ENCODE measurements around the gene FSTL5.

DNA sequence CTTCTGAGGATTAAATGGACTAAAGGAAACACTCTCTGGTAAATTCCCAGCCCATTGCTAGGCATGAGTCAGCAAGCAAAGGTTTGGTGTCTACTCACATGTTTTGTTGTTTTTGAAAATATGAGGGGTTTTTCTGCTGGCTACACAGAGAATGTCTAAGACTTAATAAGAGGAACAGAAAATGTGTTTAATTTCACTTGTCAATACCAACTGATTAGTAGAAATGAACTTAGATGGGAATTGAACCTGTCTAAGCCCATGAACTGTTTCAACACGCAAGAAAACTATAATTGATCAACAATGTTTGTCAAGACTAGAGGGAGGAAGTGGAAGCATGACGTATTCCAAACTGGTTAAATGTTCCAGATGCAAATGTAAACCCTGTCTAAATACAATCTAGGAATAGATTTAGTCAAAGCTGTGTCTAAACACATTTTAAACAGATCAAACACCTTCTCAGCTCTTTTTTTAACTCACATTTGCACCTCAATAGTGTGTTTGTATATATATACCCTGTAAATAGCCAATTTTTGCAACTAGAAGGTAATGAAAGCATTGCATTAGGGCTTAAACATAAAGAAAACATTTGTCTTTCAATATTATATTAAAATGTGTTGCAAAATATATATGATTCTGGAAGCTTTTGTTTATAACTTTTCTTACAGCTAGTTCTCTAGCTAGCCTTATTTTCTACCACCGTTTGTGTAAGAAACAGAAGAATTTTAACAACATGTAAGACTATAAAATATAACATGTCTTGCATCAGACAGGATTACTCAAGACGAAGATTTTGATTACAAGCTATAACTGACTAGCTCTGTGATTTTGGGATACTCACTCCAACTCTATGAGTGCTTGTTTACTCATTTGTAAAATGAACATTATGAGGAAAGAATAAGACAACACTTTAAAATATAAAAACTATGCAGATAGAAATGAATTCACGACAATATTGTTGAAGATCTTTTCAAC is 607.8 kb downstream of the FSTL5 start:
- no peak for TF ChIP-seq ZNF274 (IDR thresholded peaks at IDR 0.05; ENCODE audit: low read depth, low read length)
- no peak for TF ChIP-seq SUZ12 (IDR thresholded peaks at IDR 0.05; ENCODE audit: extremely low read depth, insufficient read depth, insufficient read length)
